CD14-positive monocyte (primary cell): ENCODE results near the gene PIEZO1. TPM values are rescaled to one million over a fixed set of nuclear protein-coding genes. Genes with fewer than 3 reads are reported as not detected.

ENCODE experiments used
- DNase-seq, 3 donors: peaks; one replicate each; pipeline ENCODE4 v3.0.0-alpha.2; 2011 to 2022
- H2AFZ ChIP-seq: 2 replicates; pipeline ENCODE4 v1.6.0; 2012; ENCODE audit warnings: mild to moderate bottlenecking, low read depth, low read length, inconsistent platforms; ENCODE audit not compliant: insufficient read depth, poor library complexity, severe bottlenecking
- H3K27ac ChIP-seq, 2 donors: 1 replicate in 1 of 2; 2 replicates in 1 of 2; pipeline ENCODE4 v1.5.1; 2012 to 2013; ENCODE audit warnings: low read length in 2 of 2, control low read depth in 1 of 2, inconsistent platforms in 1 of 2, low read depth in 1 of 2, mild to moderate bottlenecking in 1 of 2
- H3K27me3 ChIP-seq, 2 donors: one replicate each; pipeline versions ENCODE4 v1.6.0 to v1.6.1; 2011 to 2013; ENCODE audit warnings: low read length in 2 of 2; ENCODE audit not compliant: control insufficient read depth in 2 of 2, insufficient read depth in 2 of 2
- H3K36me3 ChIP-seq, 2 donors: replicated peaks in 1 of 2; 1 replicate in 1 of 2; 2 replicates in 1 of 2; pipeline versions ENCODE4 v1.5.1 to v1.6.1; 2012 to 2013; ENCODE audit warnings: low read length in 2 of 2, control low read depth in 1 of 2, inconsistent platforms in 1 of 2, mild to moderate bottlenecking in 1 of 2; ENCODE audit not compliant: insufficient read depth in 2 of 2, control insufficient read depth in 1 of 2
- H3K4me1 ChIP-seq, 2 donors: 1 replicate in 1 of 2; 2 replicates in 1 of 2; pipeline versions ENCODE4 v1.5.1 to v1.6.1; 2012 to 2013; ENCODE audit warnings: low read length in 2 of 2, control low read depth in 1 of 2, inconsistent platforms in 1 of 2, mild to moderate bottlenecking in 1 of 2, moderate library complexity in 1 of 2; ENCODE audit not compliant: insufficient read depth in 2 of 2, control insufficient read depth in 1 of 2
- H3K4me2 ChIP-seq: replicated peaks from 2 replicates; pipeline ENCODE3; 2012; ENCODE audit warnings: low read length, moderate library complexity, mild to moderate bottlenecking; ENCODE audit not compliant: poor library complexity, severe bottlenecking; ENCODE audit errors: extremely low read depth
- H3K4me3 ChIP-seq, 3 experiments: fragments of 200-600 bp in 1 of 3; sonication (generic) in 1 of 3; replicated peaks in 1 of 3; 1 replicate in 2 of 3; 2 replicates in 1 of 3; pipeline ENCODE4 v1.5.1; 2011 to 2013; ENCODE audit warnings: low read length in 3 of 3, mild to moderate bottlenecking in 3 of 3, control low read depth in 2 of 3, low read depth in 2 of 3, inconsistent platforms in 1 of 3, moderate library complexity in 1 of 3
- H3K79me2 ChIP-seq: 2 replicates; pipeline ENCODE4 v1.6.0; 2012; ENCODE audit warnings: mild to moderate bottlenecking, control low read depth, inconsistent platforms, low read length, moderate library complexity; ENCODE audit not compliant: insufficient read depth
- H3K9ac ChIP-seq: 2 replicates; pipeline ENCODE4 v1.6.0; 2017; ENCODE audit warnings: low read length, mild to moderate bottlenecking; ENCODE audit not compliant: insufficient read depth, poor library complexity, severe bottlenecking
- H3K9me3 ChIP-seq, 2 donors: replicated peaks in 1 of 2; 1 replicate in 1 of 2; 2 replicates in 1 of 2; pipeline versions ENCODE4 v1.5.1 to v1.6.1; 2012 to 2013; ENCODE audit warnings: low read length in 2 of 2, control low read depth in 1 of 2; ENCODE audit not compliant: control insufficient read depth in 1 of 2, insufficient read depth in 1 of 2
- H4K20me1 ChIP-seq: 2 replicates; pipeline ENCODE4 v1.6.0; 2012; ENCODE audit warnings: mild to moderate bottlenecking, low read length, control low read depth, moderate library complexity; ENCODE audit not compliant: insufficient read depth
- H3K27ac Mint-ChIP-seq, 7 donors: one replicate each; pipeline ENCODE4 v1.8.0; 2020; ENCODE audit warnings: mild to moderate bottlenecking in 7 of 7, mixed read lengths in 7 of 7, moderate library complexity in 6 of 7, inconsistent platforms in 2 of 7
- H3K27me3 Mint-ChIP-seq, 3 donors: one replicate each; pipeline ENCODE4 v1.8.0; 2021 to 2022; ENCODE audit warnings: low read depth in 3 of 3, mild to moderate bottlenecking in 3 of 3, mixed read lengths in 3 of 3, moderate library complexity in 3 of 3, inconsistent platforms in 1 of 3
- H3K36me3 Mint-ChIP-seq, 2 donors: one replicate each; pipeline ENCODE4 v1.8.0; 2020; ENCODE audit warnings: mixed read lengths in 2 of 2, inconsistent platforms in 1 of 2, mild to moderate bottlenecking in 1 of 2
- H3K4me1 Mint-ChIP-seq: one replicate; pipeline ENCODE4 v1.8.0; 2020; ENCODE audit warnings: mild to moderate bottlenecking, mixed read lengths
- H3K4me3 Mint-ChIP-seq, 2 donors: one replicate each; pipeline ENCODE4 v1.8.0; 2020; ENCODE audit warnings: mild to moderate bottlenecking in 2 of 2, mixed read lengths in 2 of 2, moderate library complexity in 1 of 2
- H3K9me3 Mint-ChIP-seq, 7 donors: one replicate each; pipeline ENCODE4 v1.8.0; 2020 to 2022; ENCODE audit warnings: mixed read lengths in 7 of 7, mild to moderate bottlenecking in 6 of 7, moderate library complexity in 6 of 7, inconsistent platforms in 2 of 7
- CTCF ChIP-seq: fragments of 200-600 bp; IDR thresholded peaks from one replicate; pipeline ENCODE4 v1.8.0; 2022; ENCODE audit warnings: antibody characterized with exemption, mild to moderate bottlenecking
- WGBS: methylation state at CpG from one replicate; pipeline ENCODE4 v1.1.5; 2013; ENCODE audit warnings: missing lambda C conversion rate; ENCODE audit not compliant: insufficient coverage; 5-methylcytosine and 5-hydroxymethylcytosine counted together
- intact Hi-C, 2 donors: fragments of 100-400 bp; cut with micrococcal nuclease; formaldehyde crosslinking; loops; one replicate each; pipeline versions ENCODE4 v1.15.0 to v1.15.1; 2023
- polyA plus RNA-seq, 3 donors: library from polyadenylated mRNA; depleted of rRNA in 1 of 3; unstranded in 2 of 3; stranded (reverse) in 1 of 3; fragments of 300-500 nt in 2 of 3; fragments of >200 nt in 1 of 3; fragmentation: Illumina TruSeq in 2 of 3; gene quantifications; 1 replicate in 2 of 3; 2 replicates in 1 of 3; pipeline ENCODE4 v1.2.3, GENCODE V29; 2012 to 2021

PIEZO1 gene
- polyA plus RNA-seq, 3 donors, result 10.2 to 405 (median 15.0) TPM

GRCh38 chr16:88761830-88762229, 23.2 kb downstream of the PIEZO1 start:
- Histone ChIP-seq H3K27me3 (no peaks in the 10 kb centered on the region), H3K36me3 (peaks cover 23 to 43% of the 10 kb centered on the region in 2 donors), H3K4me2 (no peak overlapping the region), H3K4me3 (no peak overlapping the region), H3K4me1 (peaks cover 0 to 17% of the 10 kb centered on the region in 2 donors), H3K27ac (no peak overlapping the region), H2AFZ (no peak overlapping the region), H3K9me3 (no peaks in the 10 kb centered on the region), H3K79me2 (peaks cover 100% of the 10 kb centered on the region), H3K9ac (no peak overlapping the region), H4K20me1 (peaks cover 100% of the 10 kb centered on the region)
- DNase-seq, result no peak
- no peak overlapping the region for H3K4me3 Mint-ChIP-seq
- H3K9me3 Mint-ChIP-seq, result peaks cover 0 to 1% (median 0%) of the 10 kb centered on the region in 7 donors
- no peak for TF ChIP-seq CTCF
- 93% methylated on average over 10 of the region's 10 CpGs for WGBS
- H3K36me3 Mint-ChIP-seq, result peaks cover 20 to 42% of the 10 kb centered on the region in 2 donors
- no peaks in the 10 kb centered on the region for H3K27me3 Mint-ChIP-seq
- intact Hi-C loops, result no loop called here
- no peak overlapping the region for H3K27ac Mint-ChIP-seq
- H3K4me1 Mint-ChIP-seq, result peaks cover 30% of the 10 kb centered on the region

- intact Hi-C loops, result no loop called here
- no peak for TF ChIP-seq CTCF
- no peak overlapping the region for H2AFZ ChIP-seq
- Mint-ChIP-seq H3K4me3 (no peak overlapping the region), H3K27me3 (no peaks in the 10 kb centered on the region), H3K9me3 (peaks cover 0 to 1% (median 0%) of the 10 kb centered on the region in 7 donors), H3K4me1 (peaks cover 29% of the 10 kb centered on the region), H3K27ac (peak overlapping the region in 1 of 7 donors; percentile 1), H3K36me3 (peaks cover 19 to 42% of the 10 kb centered on the region in 2 donors)
- no peak overlapping the region for H3K4me2 ChIP-seq
- H3K4me3 ChIP-seq, result no peak overlapping the region
- peak overlapping the region in 1 of 2 donors; percentile 20 for H3K27ac ChIP-seq
- peaks cover 0 to 17% of the 10 kb centered on the region in 2 donors for H3K4me1 ChIP-seq
- no peak overlapping the region for H3K9ac ChIP-seq
- WGBS, result 98% methylated on average over 11 of the region's 11 CpGs
- H3K36me3 ChIP-seq, result peaks cover 22 to 36% of the 10 kb centered on the region in 2 donors
- no peak for DNase-seq
- H4K20me1 ChIP-seq, result peaks cover 100% of the 10 kb centered on the region
- H3K9me3 ChIP-seq, result no peaks in the 10 kb centered on the region
- peaks cover 100% of the 10 kb centered on the region for H3K79me2 ChIP-seq
- no peaks in the 10 kb centered on the region for H3K27me3 ChIP-seq
These were observed 23.9 kb downstream of the PIEZO1 start for GRCh38 chr16:88761143-88761534.
